ENCODE data around the gene AGBL3. TPM values are rescaled to one million over a fixed set of nuclear protein-coding genes. Genes with fewer than 3 reads are reported as not detected.

The AGBL3 gene
- total and polyA plus RNA-seq, 2 of the 8 experiments (the other 6 are each of a cell fraction or from before 2014, with no cell fraction given), result 1.1 to 1.9 TPM

DNA sequence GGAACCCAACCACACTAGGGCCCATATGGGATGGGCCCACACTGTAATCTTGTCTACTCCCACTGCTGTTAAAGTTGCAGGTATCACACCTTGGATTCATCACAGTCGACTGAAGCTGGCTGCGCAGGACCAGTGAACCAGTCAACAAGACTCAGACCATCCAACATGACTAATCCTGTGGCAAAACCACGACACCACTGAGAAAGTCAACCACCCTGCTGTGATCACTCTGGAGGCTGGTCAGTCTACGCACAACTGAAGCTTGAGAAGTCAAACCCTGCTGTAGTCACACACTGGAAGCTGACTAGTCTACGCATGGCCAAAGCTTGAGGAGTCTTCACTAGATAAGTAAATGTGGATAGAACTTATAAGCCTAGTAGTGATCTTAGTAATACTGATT, 193.8 kb downstream of the AGBL3 start:
- H2BK20ac ChIP-seq (ENCODE audit: low read length), result no peak overlapping the region
- H2AFZ ChIP-seq (ENCODE audit: low read length), result no peak overlapping the region
- H3K79me1 ChIP-seq (ENCODE audit: low read depth, low read length), result no peaks in the 10 kb centered on the region
- no peak overlapping the region for H2BK15ac ChIP-seq (ENCODE audit: low read length)
- no peaks in the 10 kb centered on the region for H3K27me3 ChIP-seq (replicated peaks in 1 of 4; ENCODE audit: control insufficient read depth in 3 of 4, extremely low read depth in 1 of 4, insufficient read depth in 3 of 4, low read length in 3 of 4)
- H4K20me1 ChIP-seq (replicated peaks in 1 of 2; ENCODE audit: control insufficient read depth in 1 of 2, insufficient read depth in 2 of 2, low read length in 2 of 2), result no peaks in the 10 kb centered on the region
- H3K36me3 ChIP-seq (ENCODE audit: control insufficient read depth in 2 of 4, insufficient read depth in 4 of 4, low read length in 3 of 4), result peaks cover 0 to 13% (median 1%) of the 10 kb centered on the region in 4 experiments; a peak in 4 of 8 replicates
- H2BK120ac ChIP-seq (replicated peaks; ENCODE audit: low read depth, low read length), result no peak overlapping the region
- H4K5ac ChIP-seq (ENCODE audit: insufficient read length, low read depth, low read length), result no peak overlapping the region
- no peak overlapping the region for H3K4me2 ChIP-seq (ENCODE audit: insufficient read depth in 1 of 2, low read depth in 2 of 2, low read length in 2 of 2)
- no peak overlapping the region for H3K27ac ChIP-seq (ENCODE audit: low read depth, low read length)
- no peaks in the 10 kb centered on the region for H3K79me2 ChIP-seq (ENCODE audit: control insufficient read depth in 1 of 2, insufficient read depth in 2 of 2, low read length in 2 of 2)
- no peak overlapping the region for H3K18ac ChIP-seq (ENCODE audit: extremely low read depth, low read length)
- H3K23ac ChIP-seq (ENCODE audit: insufficient read length), result no peak overlapping the region
- no peak overlapping the region for H4K91ac ChIP-seq (replicated peaks; ENCODE audit: insufficient read length, low read length)
- H2AK5ac ChIP-seq (ENCODE audit: low read depth, low read length), result no peak overlapping the region
- no peak for FAIRE-seq
- H2BK12ac ChIP-seq (ENCODE audit: low read depth, low read length), result no peak overlapping the region
- ChIA-PET POLR2A (ENCODE audit: partially characterized antibody) (interaction anchor here (2.2 to 4.3 kb wide), 2 partner anchors 9 to 16 kb away, joined by 7 to 20 read pairs; partner anchors contain the start of gene CYREN), CTCF (ENCODE audit: partially characterized antibody) (interaction anchor here (0.8 to 2.1 kb wide), 4 partner anchors 9 to 193 kb away, joined by 3 to 5 read pairs (median 4); partner anchors contain the start of genes AGBL3 and STRA8)
- H3K23me2 ChIP-seq (ENCODE audit: low read depth, low read length), result no peaks in the 10 kb centered on the region
- no peak for DNase-seq (ENCODE audit: low read depth in 1 of 2, low spot score in 2 of 2)
- H2BK5ac ChIP-seq (ENCODE audit: low read depth, low read length), result no peak overlapping the region
- 96% methylated on average over 5 of the region's 5 CpGs; no CpG with 5 or more reads in 1 of the 2 experiments for WGBS, 2 experiments (ENCODE audit: extremely low coverage in 1 of 2, insufficient coverage in 1 of 2, insufficient read length in 1 of 2, insufficient replicate concordance in 2 of 2, low coverage in 1 of 2, low lambda C conversion rate in 2 of 2, missing lambda C conversion rate in 1 of 2)
- H3K4ac ChIP-seq (replicated peaks; ENCODE audit: insufficient read length, low read depth, low read length), result no peak overlapping the region
- H3K4me3 ChIP-seq (ENCODE audit: extremely low read depth in 1 of 4, insufficient read depth in 2 of 4, low read depth in 3 of 4, low read length in 4 of 4), result no peak overlapping the region
- H3K14ac ChIP-seq (ENCODE audit: insufficient read length), result no peak overlapping the region
- H3K9ac ChIP-seq (replicated peaks in 1 of 4; ENCODE audit: extremely low read depth in 1 of 4, low read depth in 3 of 4, low read length in 3 of 4), result no peak overlapping the region
- no peak overlapping the region for H4K8ac ChIP-seq (ENCODE audit: extremely low read depth, insufficient read depth, low read length)
- H3K9me3 ChIP-seq (ENCODE audit: insufficient read depth in 2 of 2, low read depth in 1 of 2, low read length in 1 of 2), result peaks cover 22 to 35% of the 10 kb centered on the region in 2 experiments
- H3K56ac ChIP-seq (replicated peaks; ENCODE audit: insufficient read length, low read depth, low read length), result no peak overlapping the region
- TF ChIP-seq KDM5A (IDR thresholded peaks at IDR 0.05; ENCODE audit: low read length), result no peak
- TF ChIP-seq, protein P1, sequence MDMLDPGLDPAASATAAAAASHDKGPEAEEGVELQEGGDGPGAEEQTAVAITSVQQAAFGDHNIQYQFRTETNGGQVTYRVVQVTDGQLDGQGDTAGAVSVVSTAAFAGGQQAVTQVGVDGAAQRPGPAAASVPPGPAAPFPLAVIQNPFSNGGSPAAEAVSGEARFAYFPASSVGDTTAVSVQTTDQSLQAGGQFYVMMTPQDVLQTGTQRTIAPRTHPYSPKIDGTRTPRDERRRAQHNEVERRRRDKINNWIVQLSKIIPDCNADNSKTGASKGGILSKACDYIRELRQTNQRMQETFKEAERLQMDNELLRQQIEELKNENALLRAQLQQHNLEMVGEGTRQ (IDR thresholded peaks at IDR 0.05; ENCODE audit: low read length), result no peak
- TF ChIP-seq TAF1 (IDR thresholded peaks at IDR 0.05; ENCODE audit: low read depth, low read length), result no peak
- TF ChIP-seq CTBP2 (IDR thresholded peaks at IDR 0.05; ENCODE audit: borderline replicate concordance, insufficient read depth, insufficient read length, low read length), result no peak
- no peak for TF ChIP-seq POLR2A (IDR thresholded peaks at IDR 0.05; ENCODE audit: control extremely low read depth in 1 of 2, low read depth in 2 of 2, low read length in 2 of 2)
- no peak for TF ChIP-seq RNF2 (IDR thresholded peaks at IDR 0.05; ENCODE audit: borderline replicate concordance, low read depth, low read length, missing control alignments, poor library complexity, severe bottlenecking)
- TF ChIP-seq CHD1 (IDR thresholded peaks at IDR 0.05; ENCODE audit: low read depth, low read length), result no peak
- peaks cover 0 to 3% (median 2%) of the 10 kb centered on the region in 4 experiments; a peak in 3 of 7 replicates for H3K4me1 ChIP-seq (replicated peaks in 1 of 4; ENCODE audit: control insufficient read depth in 3 of 4, insufficient read depth in 4 of 4, low read length in 3 of 4)

All from H1 (cell line).